Activated effector memory CD4-positive, alpha-beta T cell treated with Interleukin-2 at 50 U/mL for 16 hours (primary cell): ENCODE measurements around the gene GABBR2.
"Not testable (repeated sequence)": the region's sequence is repeated elsewhere in the genome, so short reads cannot be mapped to it uniquely, and the experiment has no call there.

Experiments used
- DNase-seq: peaks from one replicate; pipeline ENCODE4 v3.0.0-alpha.2; 2020

Gene GABBR2

DNA sequence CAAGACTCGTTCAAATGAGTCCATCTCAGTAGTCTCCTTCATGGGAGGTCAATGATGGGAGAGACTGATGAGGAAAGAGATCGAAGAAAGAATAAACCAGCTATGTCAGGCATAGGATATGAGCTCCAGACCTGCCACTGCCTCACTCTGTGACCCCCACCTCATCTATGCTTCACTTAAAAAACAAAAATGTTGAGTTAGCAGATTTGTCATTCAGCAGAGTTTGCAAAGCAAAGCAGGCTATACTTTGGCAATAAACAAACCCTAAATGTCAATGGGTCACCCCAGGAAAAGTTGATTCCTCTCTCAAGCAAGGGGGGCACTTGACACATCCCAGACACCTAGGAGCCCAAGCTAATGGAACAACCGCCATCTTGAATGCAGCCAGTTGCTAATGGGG, 117.0 kb downstream of the GABBR2 start:
- DNase-seq: no peak

DNA sequence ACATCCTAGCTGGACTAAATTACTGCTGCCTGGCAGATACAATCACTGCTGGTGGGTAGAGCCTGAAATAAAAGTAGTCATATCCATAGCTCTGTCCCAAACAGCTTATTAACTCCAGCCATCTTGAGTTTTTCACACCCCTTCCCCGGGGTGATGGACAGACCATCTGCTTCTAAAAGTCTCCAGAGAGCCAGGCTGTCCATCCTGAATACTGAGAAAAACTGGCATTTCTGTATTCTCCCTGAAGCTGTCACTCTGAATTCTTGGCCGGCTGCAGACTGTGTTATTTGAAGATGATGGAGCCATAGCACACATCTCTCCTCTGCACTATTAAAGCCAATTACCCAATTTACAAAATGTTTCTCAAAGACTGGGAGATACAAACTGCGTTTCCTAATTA, 118.6 kb downstream of the GABBR2 start:
- DNase-seq: no peak

DNA sequence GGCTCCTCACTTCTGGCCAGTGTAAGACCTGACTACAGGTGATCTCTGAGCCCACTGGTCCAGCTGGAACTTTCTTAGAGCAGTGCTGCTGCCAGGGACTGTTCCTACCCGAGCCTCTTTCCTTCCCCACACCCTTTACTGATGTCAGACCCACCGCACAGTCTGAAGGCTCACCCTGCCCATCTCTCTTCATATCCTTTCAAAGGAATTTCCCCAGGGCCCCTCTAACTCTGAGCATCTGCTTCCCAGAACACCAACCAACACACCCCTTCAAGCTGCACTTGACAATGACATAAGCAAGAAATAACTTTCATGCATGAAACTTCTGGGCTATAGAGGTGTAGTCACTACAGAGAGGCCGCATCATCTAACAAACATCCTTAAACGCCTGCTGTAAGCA, 119.6 kb downstream of the GABBR2 start:
- no peak for DNase-seq

- DNase-seq: not testable (repeated sequence)
Observed at GRCh38 chr9:98584853-98585438, 123.8 kb downstream of the GABBR2 start.

DNA sequence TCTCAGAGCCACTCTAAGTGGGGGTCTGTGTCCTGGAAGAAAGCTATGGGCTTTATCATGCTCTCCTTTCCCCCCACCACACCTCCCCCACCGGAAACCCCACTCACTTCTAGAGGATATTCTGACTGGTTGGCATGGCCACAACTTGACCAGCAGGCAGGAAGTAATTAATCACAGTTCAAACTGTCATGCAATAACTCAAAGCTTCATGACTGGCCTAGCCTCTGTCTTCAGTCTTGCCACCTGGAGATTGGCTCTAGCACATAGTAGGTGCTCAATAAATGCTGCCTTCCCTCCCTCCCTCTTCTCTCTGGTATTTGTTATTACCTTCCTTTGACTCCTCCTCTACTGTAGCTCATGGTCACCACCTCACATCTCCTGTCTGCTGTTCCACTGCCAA, 124.7 kb downstream of the GABBR2 start:
- DNase-seq: no peak

- DNase-seq: no peak
Observed at GRCh38 chr9:98583417-98583816, 125.3 kb downstream of the GABBR2 start.

- no peak for DNase-seq
Observed at GRCh38 chr9:98580956-98581355, 127.8 kb downstream of the GABBR2 start.

- DNase-seq: no peak
Observed at GRCh38 chr9:98579700-98580099, 129.0 kb downstream of the GABBR2 start.

DNA sequence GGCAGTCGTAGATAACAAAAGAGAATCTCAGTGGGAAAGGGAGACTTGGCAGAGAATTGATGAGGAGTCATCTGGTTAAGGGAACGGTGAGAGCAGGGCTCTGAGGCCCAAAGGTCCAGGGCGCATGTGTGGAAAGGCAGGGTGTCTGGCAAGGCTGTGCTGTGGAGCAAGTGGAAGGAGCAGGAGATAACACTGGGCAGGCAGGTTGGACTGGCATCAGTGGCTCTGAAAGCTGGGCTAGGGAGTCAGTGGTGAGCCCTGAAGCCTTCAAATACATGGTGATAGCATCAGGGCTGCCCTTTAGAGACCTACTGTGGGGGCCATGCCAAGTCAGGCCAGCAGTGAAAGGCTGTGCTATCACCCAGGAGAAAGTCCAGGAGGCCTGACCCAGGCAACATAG, 131.3 kb downstream of the GABBR2 start:
- DNase-seq: no peak

DNA sequence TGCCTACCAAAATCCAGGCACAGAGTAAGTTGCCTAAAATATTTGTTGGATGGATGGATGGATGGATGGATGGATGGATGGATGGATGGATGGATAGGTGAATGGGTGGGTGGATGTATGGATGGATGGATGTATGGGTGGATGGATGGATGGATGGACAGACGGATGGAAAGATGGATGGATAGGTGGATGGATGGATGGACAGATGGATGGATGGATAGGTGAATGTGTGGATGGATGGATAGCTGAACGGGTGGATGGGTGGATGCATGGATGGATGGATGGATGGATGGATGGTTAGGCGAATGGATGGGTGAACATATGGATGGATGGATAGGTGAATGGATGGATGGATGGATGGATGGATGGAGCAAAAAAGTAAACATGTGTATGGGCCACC, 131.9 kb downstream of the GABBR2 start:
- no peak for DNase-seq

DNA sequence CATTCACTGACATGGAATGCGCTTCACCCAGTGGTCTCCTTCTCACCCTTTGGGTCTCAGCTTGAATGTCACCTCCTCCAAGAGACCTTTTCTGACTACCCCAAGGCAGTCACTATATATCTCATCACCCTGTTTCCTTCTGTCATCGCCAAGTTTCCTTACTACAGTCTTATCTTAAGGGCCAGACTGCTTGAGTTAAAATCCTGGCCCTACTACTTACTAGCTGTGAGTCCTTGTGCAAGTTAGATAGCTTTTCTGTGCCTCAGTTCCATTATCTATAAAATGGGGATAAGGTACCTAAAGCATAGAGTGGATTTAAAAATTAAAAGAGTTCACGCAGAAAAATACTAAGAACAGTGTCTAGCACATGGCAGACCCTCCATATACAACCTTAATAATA, 132.4 kb downstream of the GABBR2 start:
- no peak for DNase-seq

DNA sequence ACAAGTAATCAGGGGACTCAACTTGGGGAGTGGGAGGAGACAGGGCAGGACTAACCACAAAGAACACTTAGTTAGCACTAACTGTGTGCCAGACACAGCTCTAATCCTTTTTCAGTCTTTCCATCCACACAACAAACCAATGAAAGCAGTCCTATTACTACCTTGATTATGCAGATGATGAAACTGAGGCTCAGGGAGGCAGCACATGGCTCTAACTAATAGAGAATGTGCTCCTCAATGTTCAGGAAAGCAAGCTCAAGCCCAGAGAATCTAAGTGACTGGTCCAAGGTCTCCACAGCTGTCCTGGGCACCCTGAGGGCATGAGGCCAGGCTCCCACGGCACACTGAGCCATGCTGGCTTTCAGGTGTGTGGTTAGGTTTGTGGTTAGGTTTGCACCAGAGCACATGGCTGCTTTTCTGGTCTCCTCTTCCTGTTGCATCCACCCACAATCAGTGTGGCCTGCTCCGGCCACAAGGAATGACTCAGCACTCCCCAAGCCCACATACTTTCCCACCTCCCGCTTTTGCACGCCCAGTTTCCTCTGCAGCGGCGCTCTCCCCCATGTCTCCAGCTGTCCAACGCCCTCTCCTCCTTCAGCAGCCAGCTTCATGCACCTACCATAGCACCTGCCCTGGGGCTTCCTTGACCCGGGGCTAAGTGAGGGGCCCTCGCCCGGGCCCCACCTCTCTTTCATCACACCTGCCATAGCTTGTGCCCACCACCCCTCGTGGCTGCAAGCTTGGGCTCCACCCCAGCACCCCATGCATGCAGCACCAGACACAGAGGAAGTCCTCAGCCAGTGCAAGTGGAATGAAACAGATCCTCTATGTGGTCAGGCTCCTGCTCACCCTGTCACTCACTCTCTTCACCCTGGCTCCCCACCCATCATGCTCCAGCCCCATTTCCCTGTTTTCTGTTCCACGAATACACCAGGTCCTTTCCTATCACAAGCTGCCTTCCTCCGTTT, 133.1 kb downstream of the GABBR2 start:
- no peak for DNase-seq

DNA sequence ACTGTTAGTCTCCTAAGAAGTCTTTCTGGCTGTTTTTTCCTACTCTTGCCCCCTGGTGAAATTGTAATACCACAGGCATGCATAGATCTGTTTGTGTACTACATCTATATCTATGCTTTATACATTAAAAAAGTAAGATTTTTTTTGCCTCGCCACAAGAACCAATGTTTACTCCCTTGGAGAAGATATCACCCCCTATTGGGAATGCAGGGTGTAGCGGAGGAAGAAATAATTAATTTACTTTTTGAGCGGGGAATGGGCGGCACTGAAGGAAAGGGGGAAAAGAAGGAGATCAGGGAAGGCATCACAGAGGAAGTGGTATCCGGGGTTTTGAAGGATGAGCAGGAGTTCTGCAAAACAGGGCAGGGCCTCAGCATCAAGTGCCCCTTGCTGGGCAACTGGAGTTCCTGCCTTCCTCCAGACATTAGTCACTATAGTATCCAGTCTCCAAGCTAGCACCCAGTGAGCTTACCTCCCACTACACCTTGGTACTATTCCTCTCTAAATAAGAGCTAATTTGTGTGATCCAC, 134.9 kb downstream of the GABBR2 start:
- no peak for DNase-seq

DNA sequence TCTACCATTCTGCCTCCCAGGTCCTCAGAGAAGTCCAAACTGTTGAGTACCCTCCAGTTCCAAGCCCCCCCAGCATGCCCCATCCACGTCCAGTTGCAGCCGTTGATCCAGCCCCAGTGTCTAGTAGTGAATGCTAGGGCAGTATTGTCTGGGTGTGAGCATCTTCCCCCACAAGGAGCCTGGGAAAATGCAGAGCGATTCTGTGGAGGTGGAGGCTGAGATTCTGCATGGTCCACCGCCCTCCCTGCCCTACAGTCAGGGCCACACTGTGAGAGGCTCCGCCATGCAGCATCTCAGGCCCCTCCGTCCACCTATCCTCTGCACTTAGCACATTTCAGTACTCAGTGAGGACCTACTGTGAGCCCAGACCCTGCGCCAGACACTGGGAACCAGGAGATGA, 135.9 kb downstream of the GABBR2 start:
- DNase-seq: no peak

GRCh38 chr9:98572054-98572627, 136.6 kb downstream of the GABBR2 start:
- no peak for DNase-seq

- no peak for DNase-seq
Observed at GRCh38 chr9:98571643-98572042, 137.1 kb downstream of the GABBR2 start.

- no peak for DNase-seq
Observed at GRCh38 chr9:98570663-98571440, 137.9 kb downstream of the GABBR2 start.

GRCh38 chr9:98570055-98570454, 138.7 kb downstream of the GABBR2 start:
- DNase-seq: no peak

DNA sequence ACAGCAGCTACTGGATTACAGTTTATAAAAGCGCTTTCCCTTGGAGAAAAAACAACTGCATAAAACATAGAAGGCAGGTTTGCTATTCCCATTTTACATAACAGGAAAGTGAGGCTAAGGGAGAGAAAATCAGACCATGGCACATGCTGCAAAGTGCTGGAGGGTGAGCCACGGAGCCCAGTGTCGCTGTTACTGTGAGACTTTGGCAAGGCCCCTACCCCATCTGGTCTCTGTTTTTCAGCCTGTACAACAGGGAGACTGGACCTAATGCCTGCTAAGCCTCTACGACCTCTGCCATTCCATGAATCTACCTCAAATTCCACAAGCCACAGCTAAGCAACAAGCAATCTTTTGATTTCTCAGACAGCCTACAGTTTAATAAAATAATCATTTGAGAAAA, 139.2 kb downstream of the GABBR2 start:
- no peak for DNase-seq

DNA sequence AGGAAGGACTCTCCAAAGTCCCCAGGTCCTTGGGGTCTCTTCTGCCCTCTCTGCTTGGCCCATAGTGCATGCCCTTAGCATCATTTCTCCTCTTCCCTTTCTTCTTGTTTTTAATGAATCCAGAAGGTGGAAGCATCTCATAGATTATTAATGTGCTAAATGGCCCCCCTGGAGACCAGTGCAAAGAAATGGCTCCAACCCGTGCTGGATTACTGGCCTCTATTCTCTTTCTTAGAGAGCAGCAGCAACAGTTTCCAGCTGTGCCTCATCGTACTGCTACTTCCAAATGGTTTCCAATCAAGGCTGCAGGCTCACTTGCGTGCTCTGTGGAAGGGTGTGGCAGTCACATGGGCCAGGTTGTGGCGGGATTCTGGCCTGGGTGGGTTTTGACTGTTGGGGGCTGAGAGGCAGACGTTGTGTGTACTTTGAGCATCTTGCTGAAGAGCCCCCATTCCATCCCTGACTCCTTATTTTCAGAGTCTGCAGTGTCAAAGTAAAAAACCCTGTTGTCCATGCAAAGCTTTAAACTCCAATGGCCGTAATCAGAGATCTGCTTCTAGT, 139.7 kb downstream of the GABBR2 start:
- no peak for DNase-seq

GRCh38 chr9:98568234-98568908, 140.4 kb downstream of the GABBR2 start:
- no peak for DNase-seq
